ENCODE data around the gene CALN1.

Gene CALN1

DNA sequence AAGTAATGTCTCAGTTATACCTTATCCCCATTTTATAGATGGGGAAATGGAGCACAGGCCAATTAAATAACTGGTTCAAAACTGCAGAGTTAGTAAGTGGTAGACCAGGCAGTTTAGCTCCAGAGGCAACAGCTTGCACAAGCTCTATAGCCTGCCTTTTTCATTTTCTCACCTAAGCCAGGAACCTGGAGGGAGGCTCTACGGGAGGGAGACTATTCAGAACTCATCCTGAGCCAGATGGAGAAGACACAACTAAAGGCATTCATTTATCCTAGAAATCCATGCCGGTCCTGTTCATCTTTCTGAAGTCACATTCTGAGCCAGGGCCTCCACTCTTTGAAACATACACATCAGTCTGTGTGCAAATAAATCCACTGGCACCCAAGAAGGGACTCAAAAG, 103.2 kb downstream of the CALN1 start:
- Mint-ChIP-seq H3K27ac (ENCODE audit: low read depth) (no peak overlapping the region), H3K4me1 (no peaks in the 10 kb centered on the region), H3K9me3 (peaks cover 1% of the 10 kb centered on the region), H3K27me3 (no peaks in the 10 kb centered on the region), H3K4me3 (no peak overlapping the region), H3K36me3 (ENCODE audit: insufficient read depth) (no peaks in the 10 kb centered on the region)
- no peak for DNase-seq (ENCODE audit: low spot score in 2 of 2)
- ATAC-seq (replicated peaks; ENCODE audit: extremely low read depth, poor library complexity, severe bottlenecking) = no peak

DNA sequence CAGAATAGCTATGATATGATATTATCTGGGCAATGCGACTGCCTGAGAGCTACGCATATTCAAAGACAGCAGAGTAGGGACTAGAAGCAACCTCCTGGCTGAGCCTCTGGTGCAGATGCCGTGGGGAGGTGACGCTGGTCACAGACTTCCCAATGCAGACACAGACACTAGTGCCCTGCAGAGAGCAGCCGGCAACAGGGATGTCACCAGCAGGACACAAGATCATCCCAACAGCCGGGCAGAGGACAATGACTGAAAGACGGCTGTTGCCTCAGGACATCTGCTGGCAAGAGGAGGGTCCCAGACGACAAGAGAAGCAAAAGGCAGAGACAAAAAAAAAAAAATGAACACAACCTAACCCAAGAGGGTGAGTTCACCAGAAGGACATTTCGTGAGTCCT, 104.6 kb downstream of the CALN1 start:
- no peak overlapping the region for H3K4me3 Mint-ChIP-seq
- no peaks in the 10 kb centered on the region for H3K36me3 Mint-ChIP-seq (ENCODE audit: insufficient read depth)
- DNase-seq (ENCODE audit: low spot score in 2 of 2) = no peak
- H3K27ac Mint-ChIP-seq (ENCODE audit: low read depth) = no peak overlapping the region
- H3K9me3 Mint-ChIP-seq = peaks cover 6% of the 10 kb centered on the region
- ATAC-seq (replicated peaks; ENCODE audit: extremely low read depth, poor library complexity, severe bottlenecking) = no peak
- H3K4me1 Mint-ChIP-seq = no peaks in the 10 kb centered on the region
- no peaks in the 10 kb centered on the region for H3K27me3 Mint-ChIP-seq

DNA sequence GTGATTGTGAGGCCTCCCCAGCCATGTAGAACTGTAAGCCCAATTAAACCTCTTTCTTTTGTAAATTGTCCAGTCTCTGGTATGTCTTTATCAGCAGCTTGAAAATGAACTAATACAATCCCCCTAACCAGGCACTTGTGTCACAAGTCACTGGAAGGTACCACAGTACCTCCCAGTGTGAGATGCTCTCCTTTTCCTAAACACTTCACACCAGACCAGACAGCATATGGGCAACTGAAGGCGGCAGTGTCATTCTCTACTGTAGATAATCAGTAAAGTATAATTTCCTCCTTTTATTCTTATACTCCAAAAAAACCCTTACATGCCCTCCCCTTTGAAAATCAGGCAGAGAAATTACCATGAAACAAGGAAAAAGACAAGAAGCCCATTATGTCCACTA, 113.2 kb downstream of the CALN1 start:
- no peak for DNase-seq (ENCODE audit: low spot score in 2 of 2)
- Mint-ChIP-seq H3K4me3 (no peak overlapping the region), H3K36me3 (ENCODE audit: insufficient read depth) (no peaks in the 10 kb centered on the region), H3K27me3 (peaks cover 11% of the 10 kb centered on the region), H3K9me3 (peaks cover 8% of the 10 kb centered on the region), H3K4me1 (no peaks in the 10 kb centered on the region), H3K27ac (ENCODE audit: low read depth) (no peak overlapping the region)
- ATAC-seq (replicated peaks; ENCODE audit: extremely low read depth, poor library complexity, severe bottlenecking) = no peak

DNA sequence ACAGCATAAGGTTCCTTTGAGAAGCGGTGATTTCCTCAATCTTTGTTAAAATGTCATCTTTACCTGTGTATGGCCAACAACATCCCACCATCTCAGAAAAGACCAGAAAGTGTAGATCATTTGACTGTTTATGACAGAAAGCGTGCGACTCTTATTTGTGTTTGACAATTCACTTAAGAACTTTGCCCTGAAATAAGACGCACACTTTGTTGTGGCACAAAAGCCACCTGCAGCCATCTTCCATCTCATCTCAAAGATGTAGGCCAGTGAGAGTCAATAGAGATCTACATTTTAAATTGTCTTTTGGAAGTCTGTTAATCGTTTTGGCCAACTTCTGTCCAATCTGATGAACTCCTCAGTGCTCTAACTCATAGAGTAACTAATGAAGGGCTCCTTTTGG, 114.0 kb downstream of the CALN1 start:
- DNase-seq (ENCODE audit: low spot score in 2 of 2) (no peak), ATAC-seq (replicated peaks; ENCODE audit: extremely low read depth, poor library complexity, severe bottlenecking) (no peak)
- no peak overlapping the region for H3K4me3 Mint-ChIP-seq
- H3K27me3 Mint-ChIP-seq = peaks cover 11% of the 10 kb centered on the region
- no peaks in the 10 kb centered on the region for H3K36me3 Mint-ChIP-seq (ENCODE audit: insufficient read depth)
- H3K27ac Mint-ChIP-seq (ENCODE audit: low read depth) = no peak overlapping the region
- H3K9me3 Mint-ChIP-seq = peaks cover 5% of the 10 kb centered on the region
- H3K4me1 Mint-ChIP-seq = no peaks in the 10 kb centered on the region

DNA sequence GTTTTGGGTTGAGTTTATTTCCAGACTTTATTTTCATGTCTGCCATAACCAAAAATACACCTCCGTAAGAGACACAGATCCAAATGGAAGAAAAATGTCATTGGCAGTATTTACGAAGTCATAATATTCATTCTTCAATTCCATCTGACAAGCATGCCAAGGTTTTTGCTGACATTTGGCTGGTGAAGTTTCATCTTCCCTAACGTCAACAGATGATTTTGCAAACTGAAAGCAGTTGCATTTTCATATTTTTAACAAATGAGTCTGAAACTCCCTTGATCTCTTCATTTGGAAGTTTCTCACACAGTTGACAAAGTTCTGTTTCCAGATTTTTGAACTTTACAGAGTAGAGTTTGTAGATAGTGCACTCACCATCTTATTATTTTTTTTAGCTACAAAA, 114.5 kb downstream of the CALN1 start:
- no peaks in the 10 kb centered on the region for H3K4me1 Mint-ChIP-seq
- H3K27me3 Mint-ChIP-seq = peaks cover 11% of the 10 kb centered on the region
- no peak overlapping the region for H3K27ac Mint-ChIP-seq (ENCODE audit: low read depth)
- peaks cover 8% of the 10 kb centered on the region for H3K9me3 Mint-ChIP-seq
- ATAC-seq (replicated peaks; ENCODE audit: extremely low read depth, poor library complexity, severe bottlenecking) = no peak
- DNase-seq (ENCODE audit: low spot score in 2 of 2) = no peak
- H3K4me3 Mint-ChIP-seq = no peak overlapping the region
- H3K36me3 Mint-ChIP-seq (ENCODE audit: insufficient read depth) = no peaks in the 10 kb centered on the region

DNA sequence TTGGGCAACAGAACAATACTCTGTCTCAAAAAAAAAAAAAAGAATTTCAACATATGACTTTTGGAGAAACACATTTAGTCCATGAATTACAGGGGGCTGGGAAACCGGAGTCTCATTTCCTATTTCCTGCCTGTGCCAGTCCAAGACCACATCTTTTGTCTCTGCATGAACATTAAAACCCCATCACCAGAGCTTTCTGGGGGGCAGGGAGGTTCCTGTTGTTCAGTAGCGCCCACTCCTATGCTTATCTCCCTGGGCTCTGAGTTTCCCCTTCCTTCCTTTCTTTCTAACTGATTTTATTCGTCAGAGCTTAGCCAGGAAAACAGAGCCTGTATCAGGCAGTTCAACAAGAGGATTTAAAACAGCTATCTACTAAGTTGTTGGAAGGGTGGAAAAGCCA, 119.3 kb downstream of the CALN1 start:
- Mint-ChIP-seq H3K4me1 (no peaks in the 10 kb centered on the region), H3K27ac (ENCODE audit: low read depth) (no peak overlapping the region), H3K36me3 (ENCODE audit: insufficient read depth) (no peaks in the 10 kb centered on the region), H3K4me3 (no peak overlapping the region), H3K27me3 (no peaks in the 10 kb centered on the region), H3K9me3 (peaks cover 13% of the 10 kb centered on the region)
- no peak for ATAC-seq (replicated peaks; ENCODE audit: extremely low read depth, poor library complexity, severe bottlenecking)
- no peak for DNase-seq (ENCODE audit: low spot score in 2 of 2)

DNA sequence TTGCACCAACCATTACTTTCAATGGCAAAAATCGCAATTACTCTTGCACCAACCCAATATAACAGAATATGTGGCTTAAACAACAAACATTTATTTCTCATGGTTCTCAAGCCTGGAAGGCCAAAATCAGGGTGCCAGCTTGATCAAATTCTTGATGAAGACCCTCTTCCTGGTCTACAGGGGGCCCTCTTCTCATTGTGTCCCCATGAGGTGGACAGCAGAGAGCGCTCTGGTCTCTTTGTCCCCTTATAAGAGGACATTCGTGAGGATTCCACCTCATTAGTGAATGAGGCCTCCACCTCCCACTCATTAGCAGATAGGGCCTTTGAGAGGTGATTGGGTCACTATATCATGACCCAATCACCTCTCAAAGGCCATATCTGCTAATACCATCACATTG, 120.0 kb downstream of the CALN1 start:
- DNase-seq (ENCODE audit: low spot score in 2 of 2) (no peak), ATAC-seq (replicated peaks; ENCODE audit: extremely low read depth, poor library complexity, severe bottlenecking) (no peak)
- Mint-ChIP-seq H3K4me1 (no peaks in the 10 kb centered on the region), H3K27me3 (no peaks in the 10 kb centered on the region), H3K9me3 (peaks cover 13% of the 10 kb centered on the region), H3K27ac (ENCODE audit: low read depth) (no peak overlapping the region), H3K4me3 (no peak overlapping the region), H3K36me3 (ENCODE audit: insufficient read depth) (no peaks in the 10 kb centered on the region)

DNA sequence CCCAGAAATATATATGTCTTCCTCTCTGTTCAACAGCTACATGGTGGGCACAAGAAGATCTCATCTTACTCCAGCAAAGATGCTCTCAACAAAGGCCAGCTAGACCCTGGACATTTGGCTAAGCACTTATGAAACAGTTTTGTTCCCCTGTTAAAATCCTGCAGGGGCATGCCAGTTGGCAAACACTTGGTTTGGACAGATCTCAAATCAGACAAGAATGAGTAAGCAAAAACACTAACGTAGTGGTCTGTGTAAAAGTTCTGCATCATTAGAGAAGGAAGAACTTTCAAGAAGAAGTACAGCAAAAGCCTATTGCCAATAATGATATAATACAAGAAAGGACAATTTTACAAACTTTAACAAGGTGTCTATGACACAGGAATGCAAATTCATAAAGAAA, 125.6 kb downstream of the CALN1 start:
- Mint-ChIP-seq H3K4me3 (no peak overlapping the region), H3K27me3 (no peaks in the 10 kb centered on the region), H3K36me3 (ENCODE audit: insufficient read depth) (no peaks in the 10 kb centered on the region), H3K27ac (ENCODE audit: low read depth) (no peak overlapping the region), H3K9me3 (peaks cover 14% of the 10 kb centered on the region), H3K4me1 (no peaks in the 10 kb centered on the region)
- ATAC-seq (replicated peaks; ENCODE audit: extremely low read depth, poor library complexity, severe bottlenecking) (no peak), DNase-seq (ENCODE audit: low spot score in 2 of 2) (no peak)

DNA sequence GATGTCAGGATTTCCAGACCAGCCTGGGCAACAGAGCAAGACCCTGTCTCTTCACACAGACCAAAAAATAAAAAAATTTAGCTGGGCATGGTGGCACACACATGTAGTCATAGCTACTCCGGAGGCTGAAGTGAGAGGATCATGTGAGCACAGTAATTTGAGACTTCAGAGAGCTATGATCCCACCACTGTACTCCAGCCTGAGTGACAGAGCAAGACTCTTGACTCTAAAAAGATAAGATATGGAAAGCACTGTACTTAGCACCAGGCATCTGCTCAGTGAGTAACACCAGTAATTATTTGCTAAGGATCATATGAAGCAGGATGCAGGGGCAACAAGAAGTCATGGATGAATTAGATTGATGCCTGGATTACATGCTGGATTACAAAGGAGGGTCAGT, 128.8 kb downstream of the CALN1 start:
- Mint-ChIP-seq H3K27me3 (no peaks in the 10 kb centered on the region), H3K36me3 (ENCODE audit: insufficient read depth) (no peaks in the 10 kb centered on the region), H3K4me3 (no peak overlapping the region), H3K9me3 (peaks cover 5% of the 10 kb centered on the region), H3K27ac (ENCODE audit: low read depth) (no peak overlapping the region), H3K4me1 (no peaks in the 10 kb centered on the region)
- DNase-seq (ENCODE audit: low spot score in 2 of 2) (no peak), ATAC-seq (replicated peaks; ENCODE audit: extremely low read depth, poor library complexity, severe bottlenecking) (no peak)

DNA sequence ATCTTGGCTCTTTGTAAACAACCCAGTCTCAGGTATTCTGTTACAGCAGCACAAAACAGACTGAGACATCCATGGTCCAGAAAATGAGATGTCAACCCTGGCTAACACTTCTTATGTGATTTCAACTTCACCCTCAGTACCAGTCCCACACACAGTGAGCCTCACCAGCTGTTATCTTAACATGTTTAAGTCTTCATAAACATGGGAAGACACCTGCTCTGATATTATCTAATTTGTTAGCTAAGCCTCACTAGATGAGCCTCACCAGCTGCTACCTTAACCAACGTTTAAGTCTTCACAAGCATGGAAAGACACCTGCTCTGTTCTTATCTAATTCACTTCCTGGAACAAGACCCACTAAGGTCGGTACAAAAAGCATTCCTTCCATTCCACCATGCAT, 130.8 kb downstream of the CALN1 start:
- DNase-seq (ENCODE audit: low spot score in 2 of 2) = no peak
- ATAC-seq (replicated peaks; ENCODE audit: extremely low read depth, poor library complexity, severe bottlenecking) = no peak
- H3K27me3 Mint-ChIP-seq = no peaks in the 10 kb centered on the region
- no peak overlapping the region for H3K4me3 Mint-ChIP-seq
- peaks cover 10% of the 10 kb centered on the region for H3K9me3 Mint-ChIP-seq
- no peaks in the 10 kb centered on the region for H3K36me3 Mint-ChIP-seq (ENCODE audit: insufficient read depth)
- H3K4me1 Mint-ChIP-seq = no peaks in the 10 kb centered on the region
- no peak overlapping the region for H3K27ac Mint-ChIP-seq (ENCODE audit: low read depth)

DNA sequence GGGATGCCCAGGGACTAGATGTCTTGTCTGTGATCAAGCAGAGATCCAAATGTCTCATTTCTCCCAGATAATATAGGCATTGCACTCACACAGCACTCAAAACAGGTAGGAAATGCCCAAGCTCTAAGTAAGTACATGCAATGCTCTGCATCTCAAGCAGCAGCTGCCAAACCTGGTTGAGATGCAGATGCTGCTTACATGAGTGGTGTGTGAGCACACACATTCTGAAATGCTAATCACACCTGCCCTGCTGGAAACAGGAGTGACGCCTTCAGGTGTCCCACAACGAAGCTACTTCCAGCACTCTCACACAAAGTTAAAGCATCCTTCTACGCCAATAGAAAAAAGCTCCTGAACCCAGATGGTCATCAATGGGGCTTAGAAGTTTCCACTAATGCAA, 132.9 kb downstream of the CALN1 start:
- no peak overlapping the region for H3K27ac Mint-ChIP-seq (ENCODE audit: low read depth)
- H3K4me1 Mint-ChIP-seq = no peaks in the 10 kb centered on the region
- DNase-seq (ENCODE audit: low spot score in 2 of 2) = no peak
- peaks cover 18% of the 10 kb centered on the region for H3K9me3 Mint-ChIP-seq
- ATAC-seq (replicated peaks; ENCODE audit: extremely low read depth, poor library complexity, severe bottlenecking) = no peak
- no peak overlapping the region for H3K4me3 Mint-ChIP-seq
- H3K27me3 Mint-ChIP-seq = no peaks in the 10 kb centered on the region
- no peaks in the 10 kb centered on the region for H3K36me3 Mint-ChIP-seq (ENCODE audit: insufficient read depth)

DNA sequence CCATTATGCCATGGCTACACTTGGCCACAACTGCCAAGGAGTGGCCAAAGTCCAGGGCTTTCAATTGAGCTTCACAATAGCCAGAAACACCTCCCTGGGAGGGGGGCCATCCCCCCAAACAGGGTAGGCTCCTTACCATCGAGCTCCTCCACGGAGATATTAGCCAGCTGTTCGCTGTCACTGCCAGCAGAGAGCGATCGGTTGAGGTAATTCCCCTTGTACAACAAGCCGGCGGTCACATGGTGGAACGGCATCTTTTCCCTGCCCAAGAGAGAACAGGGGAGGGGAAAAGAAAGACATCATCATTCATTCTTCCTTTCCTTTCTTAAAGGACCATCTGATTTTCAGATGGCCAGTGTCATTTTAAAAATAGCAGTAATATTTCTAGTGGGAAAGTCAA, 133.6 kb downstream of the CALN1 start:
- H3K27me3 Mint-ChIP-seq = no peaks in the 10 kb centered on the region
- no peaks in the 10 kb centered on the region for H3K36me3 Mint-ChIP-seq (ENCODE audit: insufficient read depth)
- peaks cover 16% of the 10 kb centered on the region for H3K9me3 Mint-ChIP-seq
- H3K27ac Mint-ChIP-seq (ENCODE audit: low read depth) = no peak overlapping the region
- no peaks in the 10 kb centered on the region for H3K4me1 Mint-ChIP-seq
- DNase-seq (ENCODE audit: low spot score in 2 of 2) (no peak), ATAC-seq (replicated peaks; ENCODE audit: extremely low read depth, poor library complexity, severe bottlenecking) (no peak)
- no peak overlapping the region for H3K4me3 Mint-ChIP-seq

DNA sequence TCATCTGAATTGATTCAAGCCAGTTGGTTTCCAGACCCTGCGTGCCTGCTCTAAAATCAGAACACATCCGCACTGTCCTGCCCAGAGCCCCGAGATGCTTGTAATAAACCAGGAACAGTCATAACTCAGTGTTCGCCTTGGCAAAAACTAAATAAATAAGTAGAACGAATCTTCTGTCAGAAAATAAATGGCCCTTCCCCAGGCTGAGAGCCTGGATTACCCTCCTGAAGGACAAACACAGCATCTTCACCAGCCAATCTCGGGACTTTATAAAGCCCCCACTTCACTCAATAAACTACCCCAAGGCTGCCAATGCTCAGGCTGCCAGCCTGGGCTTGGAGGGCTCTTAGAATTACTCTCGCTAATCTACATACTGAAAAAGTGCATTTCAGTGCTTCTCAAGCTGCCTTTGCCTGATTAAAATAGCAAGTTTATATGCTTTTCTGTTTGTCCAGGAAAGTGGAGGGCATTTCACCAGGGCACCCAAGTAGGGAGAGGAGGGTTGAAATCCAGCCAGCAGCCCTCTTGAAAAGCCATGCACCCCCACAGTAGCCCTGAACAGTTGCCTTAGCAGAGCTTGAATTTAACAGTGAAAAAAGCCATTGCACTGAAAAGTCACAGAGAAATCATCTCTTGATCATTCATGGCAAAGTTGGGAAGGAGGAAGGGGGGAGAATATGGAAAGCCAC, 136.6 kb downstream of the CALN1 start:
- no peaks in the 10 kb centered on the region for H3K27me3 Mint-ChIP-seq
- no peak for ATAC-seq (replicated peaks; ENCODE audit: extremely low read depth, poor library complexity, severe bottlenecking)
- no peaks in the 10 kb centered on the region for H3K36me3 Mint-ChIP-seq (ENCODE audit: insufficient read depth)
- no peak for DNase-seq (ENCODE audit: low spot score in 2 of 2)
- H3K9me3 Mint-ChIP-seq = peaks cover 13% of the 10 kb centered on the region
- no peak overlapping the region for H3K27ac Mint-ChIP-seq (ENCODE audit: low read depth)
- H3K4me1 Mint-ChIP-seq = no peaks in the 10 kb centered on the region
- H3K4me3 Mint-ChIP-seq = no peak overlapping the region

DNA sequence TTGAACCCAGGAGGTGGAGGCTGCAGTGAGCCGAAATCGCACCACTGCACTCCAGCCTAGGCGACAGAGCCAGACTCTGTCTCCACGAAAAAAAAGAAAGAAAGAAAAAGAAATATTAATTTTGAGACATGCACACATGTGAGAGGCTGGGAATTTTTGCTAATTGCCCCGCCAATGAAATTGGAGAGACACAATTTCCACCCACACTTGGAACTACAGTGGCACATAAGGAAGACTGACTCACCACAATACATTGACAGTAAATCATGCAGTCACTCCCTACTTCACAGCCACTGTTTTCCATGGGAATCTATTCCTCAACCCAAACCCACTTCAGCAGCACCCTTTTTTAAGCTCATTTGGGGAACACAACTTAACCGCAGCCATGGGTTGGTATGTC, 139.7 kb downstream of the CALN1 start:
- DNase-seq (ENCODE audit: low spot score in 2 of 2) (no peak), ATAC-seq (replicated peaks; ENCODE audit: extremely low read depth, poor library complexity, severe bottlenecking) (no peak)
- H3K4me1 Mint-ChIP-seq = no peaks in the 10 kb centered on the region
- peaks cover 3% of the 10 kb centered on the region for H3K36me3 Mint-ChIP-seq (ENCODE audit: insufficient read depth)
- peaks cover 27% of the 10 kb centered on the region for H3K9me3 Mint-ChIP-seq
- H3K27ac Mint-ChIP-seq (ENCODE audit: low read depth) = no peak overlapping the region
- no peak overlapping the region for H3K4me3 Mint-ChIP-seq
- no peaks in the 10 kb centered on the region for H3K27me3 Mint-ChIP-seq
